IMR-90 (cell line): ENCODE data around the gene NPR2. TPM values are rescaled to one million over a fixed set of nuclear protein-coding genes. Genes with fewer than 3 reads are reported as not detected.

Experiments used
- ATAC-seq: fragments of 200-7000 bp; cut with Tn5 transposase; 2 replicates; pipeline ENCODE4 v1.9.1; 2020; ENCODE audit warnings: low read depth, mild to moderate bottlenecking, moderate library complexity
- BruUV-seq: library from RNA; stranded (reverse); fragments of 400-500 nt; replicated peaks from 2 replicates; lab custom pipeline; 2021; lab: Mats Ljungman, UMichigan
- CTCF ChIA-PET: fragments of 300-600 bp; formaldehyde crosslinking; extraction: SDS; loops from one replicate; lab custom pipeline; 2021; ENCODE audit warnings: antibody characterized with exemption; lab: Yijun Ruan, JAX
- POLR2A ChIA-PET: fragments of 300-600 bp; sonication (Branson Sonifier 250); formaldehyde crosslinking; loops from one replicate; lab custom pipeline; 2022; ENCODE audit warnings: antibody characterized with exemption; ENCODE audit not compliant: unreplicated experiment; lab: Charles Lee
- DNase-seq: peaks from one replicate; pipeline ENCODE4 v3.0.0; 2013
- H2AFZ ChIP-seq: replicated peaks from 2 replicates; pipeline ENCODE3; 2013; ENCODE audit warnings: low read length, mild to moderate bottlenecking; ENCODE audit not compliant: poor library complexity
- H2AK5ac ChIP-seq: 2 replicates; pipeline ENCODE4 v1.6.1; 2013; ENCODE audit warnings: low read depth, low read length, inconsistent platforms
- H2AK9ac ChIP-seq: replicated peaks from 2 replicates; pipeline ENCODE3; 2013; ENCODE audit warnings: mild to moderate bottlenecking, low read depth, low read length, moderate library complexity; ENCODE audit not compliant: poor library complexity
- H2BK120ac ChIP-seq: 2 replicates; pipeline ENCODE4 v1.6.1; 2013; ENCODE audit warnings: low read depth, low read length, inconsistent platforms
- H2BK15ac ChIP-seq: 3 replicates; pipeline ENCODE4 v1.6.1; 2013; ENCODE audit warnings: low read depth, low read length, inconsistent platforms
- H2BK20ac ChIP-seq: 2 replicates; pipeline ENCODE4 v1.6.1; 2013; ENCODE audit warnings: low read depth, mild to moderate bottlenecking, inconsistent platforms, low read length, moderate library complexity
- H2BK5ac ChIP-seq: 2 replicates; pipeline ENCODE4 v1.6.1; 2013; ENCODE audit warnings: mild to moderate bottlenecking, low read depth, low read length, inconsistent platforms; ENCODE audit not compliant: poor library complexity, severe bottlenecking
- H3K14ac ChIP-seq: replicated peaks from 2 replicates; pipeline ENCODE4 v1.6.1; 2013; ENCODE audit warnings: low read depth, low read length, inconsistent platforms
- H3K18ac ChIP-seq: 2 replicates; pipeline ENCODE4 v1.6.1; 2013; ENCODE audit warnings: low read depth, low read length, control low read depth
- H3K23ac ChIP-seq: 2 replicates; pipeline ENCODE4 v1.6.1; 2013; ENCODE audit warnings: low read depth, low read length, inconsistent platforms
- H3K27ac ChIP-seq: 2 replicates; pipeline ENCODE4 v1.5.1; 2013; ENCODE audit warnings: mild to moderate bottlenecking, control low read depth, low read length; ENCODE audit not compliant: insufficient read depth
- H3K27me3 ChIP-seq: 2 replicates; pipeline ENCODE4 v1.6.1; 2013; ENCODE audit warnings: low read length; ENCODE audit not compliant: control insufficient read depth, insufficient read depth
- H3K36me3 ChIP-seq: 2 replicates; pipeline ENCODE4 v1.6.1; 2013; ENCODE audit warnings: low read length, mixed read lengths; ENCODE audit not compliant: control insufficient read depth, insufficient read depth
- H3K4ac ChIP-seq: 2 replicates; pipeline ENCODE4 v1.6.1; 2013; ENCODE audit warnings: low read depth, low read length, inconsistent platforms
- H3K4me1 ChIP-seq: 2 replicates; pipeline ENCODE4 v1.6.1; 2013; ENCODE audit warnings: low read length, mixed read lengths; ENCODE audit not compliant: control insufficient read depth, insufficient read depth
- H3K4me2 ChIP-seq: 2 replicates; pipeline ENCODE4 v1.6.1; 2013; ENCODE audit warnings: low read depth, mild to moderate bottlenecking, control low read depth, low read length, moderate library complexity
- H3K4me3 ChIP-seq: 2 replicates; pipeline ENCODE4 v1.5.1; 2013; ENCODE audit warnings: low read depth, mild to moderate bottlenecking, control low read depth, low read length, moderate library complexity; ENCODE audit not compliant: insufficient read depth
- H3K56ac ChIP-seq: 2 replicates; pipeline ENCODE4 v1.6.1; 2013; ENCODE audit warnings: low read length, inconsistent platforms; ENCODE audit not compliant: insufficient read depth; ENCODE audit errors: extremely low read depth
- H3K79me1 ChIP-seq, 2 experiments: 2 replicates each; pipeline ENCODE4 v1.6.1; 2013; ENCODE audit warnings: low read length in 2 of 2, inconsistent platforms in 1 of 2, low read depth in 1 of 2
- H3K9ac ChIP-seq: 2 replicates; pipeline ENCODE4 v1.6.1; 2013; ENCODE audit warnings: low read depth, low read length, control low read depth
- H3K9me1 ChIP-seq: 2 replicates; pipeline ENCODE4 v1.6.1; 2013; ENCODE audit warnings: low read length, inconsistent platforms; ENCODE audit not compliant: insufficient read depth
- H3K9me3 ChIP-seq: 2 replicates; pipeline ENCODE4 v1.6.1; 2013; ENCODE audit warnings: low read length; ENCODE audit not compliant: control insufficient read depth, insufficient read depth
- H4K20me1 ChIP-seq: 2 replicates; pipeline ENCODE4 v1.6.1; 2013; ENCODE audit warnings: low read length, inconsistent platforms; ENCODE audit not compliant: insufficient read depth
- H4K5ac ChIP-seq: 2 replicates; pipeline ENCODE4 v1.6.1; 2013; ENCODE audit warnings: mild to moderate bottlenecking, low read depth, low read length, control low read depth
- H4K8ac ChIP-seq, 2 experiments: 2 replicates each; pipeline ENCODE4 v1.6.1; 2013; ENCODE audit warnings: low read depth in 2 of 2, low read length in 2 of 2, control low read depth in 1 of 2, inconsistent platforms in 1 of 2
- H4K91ac ChIP-seq: 2 replicates; pipeline ENCODE4 v1.6.1; 2013; ENCODE audit warnings: low read depth, low read length, inconsistent platforms; ENCODE audit not compliant: insufficient read depth
- MAFK ChIP-seq: IDR thresholded peaks from 2 replicates; pipeline ENCODE4 v1.6.1; 2012; ENCODE audit warnings: low read depth, low read length, improper control_type of control experiment
- MXI1 ChIP-seq: IDR thresholded peaks from 2 replicates; pipeline ENCODE4 v1.6.1; 2012; ENCODE audit warnings: low read depth, mild to moderate bottlenecking, low read length, moderate library complexity, borderline replicate concordance
- NFE2L2 ChIP-seq: fragments of 150-350 bp; IDR thresholded peaks from 2 replicates; pipeline ENCODE4 v1.6.1; 2016; ENCODE audit warnings: low read depth, mild to moderate bottlenecking, low read length
- RAD21 ChIP-seq: IDR thresholded peaks from 2 replicates; pipeline ENCODE4 v1.6.1; 2012; ENCODE audit warnings: low read length, improper control_type of control experiment
- RCOR1 ChIP-seq: IDR thresholded peaks from 2 replicates; pipeline ENCODE4 v1.6.1; 2012; ENCODE audit warnings: mild to moderate bottlenecking, low read length, improper control_type of control experiment; ENCODE audit not compliant: insufficient replicate concordance
- RFX5 ChIP-seq: IDR thresholded peaks from 2 replicates; pipeline ENCODE4 v1.8.0; 2012; ENCODE audit warnings: low read depth, mild to moderate bottlenecking, low read length, moderate library complexity
- USF2 ChIP-seq: fragments of 150-350 bp; IDR thresholded peaks from 2 replicates; pipeline ENCODE4 v1.6.1; 2017; ENCODE audit warnings: mild to moderate bottlenecking, antibody characterized with exemption, low read length, low read depth
- WGBS, 2 experiments: methylation state at CpG; one replicate each; pipeline versions ENCODE4 v1.1.5 to v1.1.7; 2013; ENCODE audit warnings: missing lambda C conversion rate in 2 of 2; ENCODE audit not compliant: insufficient read length in 1 of 2; ENCODE audit errors: extremely low coverage in 2 of 2; 5-methylcytosine and 5-hydroxymethylcytosine counted together
- dilution Hi-C: fragments of 300-500 bp; cut with HindIII; formaldehyde crosslinking; loops from one replicate; pipeline ENCODE4 v1.14.3; 2018; ENCODE audit warnings: low sequenced_read_pairs; ENCODE audit not compliant: unreplicated experiment
- in situ Hi-C: fragments of 300-500 bp; cut with MboI; formaldehyde crosslinking; loops from 3 replicates; pipeline ENCODE4 v1.14.3; 2019; ENCODE audit warnings: low sequenced_read_pairs, inconsistent platforms, mixed read lengths
- intact Hi-C: fragments of 100-400 bp; cut with micrococcal nuclease; formaldehyde crosslinking; loops from 2 replicates; pipeline ENCODE4 v1.10.0; 2022
- polyA plus RNA-seq, 3 experiments: library from polyadenylated mRNA; depleted of rRNA; stranded (reverse); fragments of >200 nt; gene quantifications; 2 replicates each; pipeline ENCODE4 v1.2.3, GENCODE V29; 2012; ENCODE audit warnings: low replicate concordance in 1 of 3
- total RNA-seq: library from RNA; depleted of rRNA; stranded (reverse); fragments of >200 nt; gene quantifications from 2 replicates; pipeline ENCODE4 v1.2.3, GENCODE V29; 2012

The NPR2 gene
- total and polyA plus RNA-seq, 2 of the 4 experiments (the other 2 are of a cell fraction), result 5.2 to 35.7 TPM

GRCh38 chr9:35743880-35744518 lies 47.4 kb upstream of the NPR2 start:
- Histone ChIP-seq H3K9me3 (no peaks in the 10 kb centered on the region), H3K9ac (no peak overlapping the region), H3K79me1 (peaks cover 53 to 85% of the 10 kb centered on the region in 2 experiments), H2AK5ac (no peak overlapping the region), H3K4me2 (no peak overlapping the region), H2BK20ac (no peak overlapping the region), H3K4me1 (peaks cover 8% of the 10 kb centered on the region), H4K8ac (no peak overlapping the region), H4K20me1 (peaks cover 35% of the 10 kb centered on the region), H2BK15ac (no peak overlapping the region), H2AK9ac (no peak overlapping the region), H3K14ac (no peak overlapping the region), H4K5ac (no peak overlapping the region), H3K56ac (no peak overlapping the region), H2BK120ac (no peak overlapping the region), H2AFZ (no peak overlapping the region), H3K4ac (no peak overlapping the region), H3K36me3 (peaks cover 48% of the 10 kb centered on the region), H3K23ac (no peak overlapping the region), H2BK5ac (no peak overlapping the region), H4K91ac (no peak overlapping the region), H3K27me3 (no peaks in the 10 kb centered on the region), H3K27ac (no peak overlapping the region), H3K18ac (no peak overlapping the region), H3K4me3 (no peak overlapping the region), H3K9me1 (peaks cover 18% of the 10 kb centered on the region)
- in situ Hi-C loops, result no loop called here
- CTCF ChIA-PET, result interaction anchor here (2.3 kb wide), 1 partner anchor 8 kb away, joined by 7 read pairs; no protein-coding TSS in a partner anchor
- ATAC-seq (no peak), DNase-seq (no peak)
- intact Hi-C loops, result no loop called here
- dilution Hi-C loops, result no loop called here
- WGBS, 2 experiments, result 100% methylated on average over 1 of the region's 8 CpGs; no CpG with 5 or more reads in 1 of the 2 experiments
- BruUV-seq, result no TSS peak
- POLR2A ChIA-PET, result interaction anchor here (0.6 kb wide), 1 partner anchor 12 kb away, joined by 4 read pairs; no protein-coding TSS in a partner anchor
- TF ChIP-seq NFE2L2, result no peak
- TF ChIP-seq RAD21, result no peak
- TF ChIP-seq RCOR1, result no peak
- no peak for TF ChIP-seq MAFK
- no peak for TF ChIP-seq USF2
- TF ChIP-seq MXI1, result no peak
- TF ChIP-seq RFX5, result no peak
